Activated T-cell treated with anti-CD3 and anti-CD28 coated beads, Interleukin-2, amount 50 U/mL, for 24 hours (primary cell): ENCODE data around the gene ZXDA.
"Not testable (repeated sequence)": the region's sequence is repeated elsewhere in the genome, so short reads cannot be mapped to it uniquely, and the experiment has no call there.

ENCODE experiments used
- DNase-seq: peaks from one replicate; pipeline ENCODE4 v3.0.0-alpha.2; 2020
- H3K27ac Mint-ChIP-seq: 2 replicates; pipeline ENCODE4 v1.8.0; 2020; ENCODE audit warnings: mild to moderate bottlenecking, mixed read lengths
- H3K27me3 Mint-ChIP-seq: 2 replicates; pipeline ENCODE4 v1.8.0; 2020; ENCODE audit warnings: mixed read lengths
- H3K36me3 Mint-ChIP-seq: 2 replicates; pipeline ENCODE4 v1.8.0; 2020; ENCODE audit warnings: low read depth, mixed read lengths
- H3K4me1 Mint-ChIP-seq: 2 replicates; pipeline ENCODE4 v1.8.0; 2020; ENCODE audit warnings: low read depth, mixed read lengths
- H3K4me3 Mint-ChIP-seq: 2 replicates; pipeline ENCODE4 v1.8.0; 2020; ENCODE audit warnings: mild to moderate bottlenecking, moderate library complexity, mixed read lengths
- H3K9me3 Mint-ChIP-seq: 2 replicates; pipeline ENCODE4 v1.8.0; 2020; ENCODE audit warnings: mixed read lengths

The ZXDA gene, protein sequence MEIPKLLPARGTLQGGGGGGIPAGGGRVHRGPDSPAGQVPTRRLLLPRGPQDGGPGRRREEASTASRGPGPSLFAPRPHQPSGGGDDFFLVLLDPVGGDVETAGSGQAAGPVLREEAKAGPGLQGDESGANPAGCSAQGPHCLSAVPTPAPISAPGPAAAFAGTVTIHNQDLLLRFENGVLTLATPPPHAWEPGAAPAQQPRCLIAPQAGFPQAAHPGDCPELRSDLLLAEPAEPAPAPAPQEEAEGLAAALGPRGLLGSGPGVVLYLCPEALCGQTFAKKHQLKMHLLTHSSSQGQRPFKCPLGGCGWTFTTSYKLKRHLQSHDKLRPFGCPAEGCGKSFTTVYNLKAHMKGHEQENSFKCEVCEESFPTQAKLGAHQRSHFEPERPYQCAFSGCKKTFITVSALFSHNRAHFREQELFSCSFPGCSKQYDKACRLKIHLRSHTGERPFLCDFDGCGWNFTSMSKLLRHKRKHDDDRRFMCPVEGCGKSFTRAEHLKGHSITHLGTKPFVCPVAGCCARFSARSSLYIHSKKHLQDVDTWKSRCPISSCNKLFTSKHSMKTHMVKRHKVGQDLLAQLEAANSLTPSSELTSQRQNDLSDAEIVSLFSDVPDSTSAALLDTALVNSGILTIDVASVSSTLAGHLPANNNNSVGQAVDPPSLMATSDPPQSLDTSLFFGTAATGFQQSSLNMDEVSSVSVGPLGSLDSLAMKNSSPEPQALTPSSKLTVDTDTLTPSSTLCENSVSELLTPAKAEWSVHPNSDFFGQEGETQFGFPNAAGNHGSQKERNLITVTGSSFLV

DNA sequence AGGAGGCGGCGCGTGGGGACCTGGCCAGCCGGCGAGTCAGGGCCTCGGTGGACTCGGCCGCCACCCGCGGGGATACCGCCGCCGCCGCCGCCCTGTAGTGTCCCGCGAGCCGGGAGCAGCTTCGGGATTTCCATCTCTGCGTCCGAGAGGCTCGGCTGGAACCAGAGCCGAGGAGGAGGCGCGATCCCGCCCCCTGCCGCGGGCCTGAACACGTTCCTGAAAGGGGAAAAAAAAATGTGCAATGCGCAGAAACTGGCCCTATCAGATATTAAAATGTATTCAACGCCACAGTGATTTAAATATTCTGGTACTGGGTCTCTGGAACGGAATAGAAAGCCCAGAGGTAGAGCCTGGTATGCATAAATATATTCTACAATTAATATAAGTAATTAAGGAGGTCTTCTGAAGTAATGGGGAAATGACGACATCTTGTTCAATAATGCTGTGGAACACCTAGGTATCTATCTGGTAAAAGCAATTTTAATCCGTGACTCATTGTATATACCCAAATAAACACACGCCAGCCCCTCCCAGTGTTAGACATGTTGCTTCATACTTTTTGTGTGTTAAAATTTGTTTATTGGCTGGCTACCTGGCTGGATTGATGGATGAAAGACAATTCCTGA, at the start of gene ZXDA:
Gene ZXDA, minus strand, starts transcription at position 172 of the 626 bp plus-strand sequence. Its CDS starts 38 bp downstream, at position 134.
- H3K9me3 Mint-ChIP-seq, DNase-seq: not testable (repeated sequence)
- Mint-ChIP-seq H3K4me3 (peak within 1 kb of the TSS; percentile 75), H3K27ac (peak within 1 kb of the TSS; percentile 92), H3K36me3 (peaks cover 27% of the 10 kb centered on the region), H3K4me1 (peaks cover 33% of the 10 kb centered on the region), H3K27me3 (peaks cover 17% of the 10 kb centered on the region)

DNA sequence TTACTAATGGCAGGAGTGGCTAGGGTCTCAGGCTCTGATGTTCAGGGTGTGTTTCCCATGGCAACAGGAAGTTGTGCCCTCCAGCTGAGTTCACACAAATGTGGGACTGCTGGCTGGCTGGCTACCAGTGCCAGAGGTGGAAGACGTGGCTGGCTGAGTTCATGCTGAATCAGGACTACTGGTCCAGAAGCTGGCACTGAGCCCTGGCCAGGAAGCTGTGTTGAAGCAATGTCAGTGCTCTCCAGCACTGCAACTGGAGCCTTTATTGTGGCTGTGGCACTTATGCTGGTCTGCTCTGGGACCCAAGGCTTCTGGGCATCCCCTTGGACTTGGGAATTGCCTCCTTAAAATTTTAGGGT, 42.0 kb upstream of the ZXDA start:
- Mint-ChIP-seq H3K4me3 (no peak overlapping the region), H3K27ac (no peak overlapping the region)

DNA sequence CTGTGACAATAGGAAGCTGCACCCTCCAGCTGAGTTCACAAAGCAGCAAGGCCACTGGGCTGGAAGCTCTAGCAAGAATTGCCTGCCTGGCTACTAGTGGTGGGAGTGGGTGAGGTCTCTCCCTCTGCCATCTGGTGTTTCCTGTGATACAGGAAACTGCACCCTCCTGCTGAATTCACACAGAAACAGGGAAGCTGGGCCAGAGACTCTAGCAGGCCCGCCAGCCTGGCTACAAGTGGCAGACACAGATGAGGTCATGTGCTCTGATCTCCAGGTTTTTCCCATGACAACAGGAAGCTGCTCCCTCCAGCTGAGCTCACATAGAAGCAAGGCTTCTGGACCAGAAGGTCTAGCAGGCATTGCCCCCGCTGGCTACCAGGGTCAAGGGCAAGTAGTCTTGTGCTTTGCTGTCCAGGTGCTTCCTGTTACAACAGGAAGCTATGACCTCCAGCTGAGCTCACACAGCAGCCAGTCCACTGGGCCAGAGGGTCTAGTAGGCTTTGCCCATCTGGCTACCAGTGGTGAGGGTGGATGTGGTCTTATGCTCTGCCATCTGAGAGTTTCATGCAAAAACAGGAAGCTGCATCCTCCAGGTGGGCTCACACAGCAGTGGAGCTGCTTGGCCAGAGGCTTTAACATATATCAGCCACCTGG, 41.5 kb upstream of the ZXDA start:
- H3K36me3 Mint-ChIP-seq, result no peaks in the 10 kb centered on the region
- H3K9me3 Mint-ChIP-seq, result peaks cover 8% of the 10 kb centered on the region
- peaks cover 68% of the 10 kb centered on the region for H3K27me3 Mint-ChIP-seq
- DNase-seq, result no peak
- H3K4me1 Mint-ChIP-seq, result peaks cover 3% of the 10 kb centered on the region
- H3K27ac Mint-ChIP-seq, result no peak overlapping the region
- no peak overlapping the region for H3K4me3 Mint-ChIP-seq

More for the DNA sequence above, 42.0 kb upstream of the ZXDA start:
- no peak for DNase-seq
- H3K4me1 Mint-ChIP-seq, result peaks cover 3% of the 10 kb centered on the region
- H3K27me3 Mint-ChIP-seq, result peaks cover 66% of the 10 kb centered on the region
- H3K9me3 Mint-ChIP-seq, result peaks cover 9% of the 10 kb centered on the region
- H3K36me3 Mint-ChIP-seq, result no peaks in the 10 kb centered on the region

DNA sequence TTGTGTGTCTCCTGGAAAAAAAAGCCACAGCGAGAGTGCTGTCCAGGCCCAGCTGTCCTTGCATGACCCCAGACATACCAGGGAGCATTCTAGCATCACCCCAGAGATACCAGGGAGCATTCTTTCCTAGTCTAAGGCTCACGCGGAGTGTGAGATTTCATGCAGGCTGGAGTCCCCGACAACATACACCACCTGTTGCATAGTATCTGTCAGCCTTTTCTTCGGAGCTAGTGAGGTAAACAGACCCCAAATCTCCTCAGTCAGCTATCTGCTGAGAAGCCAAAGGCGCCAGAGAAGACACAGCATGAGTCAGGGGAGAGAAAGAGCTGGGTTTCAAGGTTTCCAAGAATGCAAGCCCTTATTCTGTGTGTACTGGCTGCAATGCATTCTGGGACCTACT, 23.1 kb upstream of the ZXDA start:
- Mint-ChIP-seq H3K4me3 (no peak overlapping the region), H3K9me3 (no peaks in the 10 kb centered on the region), H3K36me3 (no peaks in the 10 kb centered on the region), H3K27me3 (peaks cover 30% of the 10 kb centered on the region), H3K4me1 (peaks cover 4% of the 10 kb centered on the region), H3K27ac (no peak overlapping the region)
- DNase-seq, result no peak

DNA sequence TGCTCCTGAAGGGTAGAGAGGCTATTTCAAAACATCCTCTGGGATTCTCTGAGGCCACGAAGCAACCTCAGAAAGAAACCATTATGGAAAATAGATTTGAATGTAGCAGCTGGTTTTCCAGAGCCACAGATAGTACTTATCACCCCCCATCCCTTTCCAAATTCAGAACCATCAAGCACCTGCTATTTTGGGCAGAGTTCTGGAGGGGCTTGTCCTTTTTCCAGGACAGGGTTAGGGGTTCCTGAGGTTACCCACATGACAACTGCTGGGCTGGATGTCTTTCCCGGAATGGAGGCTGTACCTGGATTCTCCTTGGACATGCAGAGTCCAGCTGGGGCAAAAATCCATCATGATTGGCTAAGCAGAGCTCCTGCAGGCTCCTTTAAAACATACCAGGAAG, 22.0 kb upstream of the ZXDA start:
- Mint-ChIP-seq H3K9me3 (no peaks in the 10 kb centered on the region), H3K36me3 (no peaks in the 10 kb centered on the region), H3K27ac (no peak overlapping the region), H3K4me3 (no peak overlapping the region), H3K4me1 (peaks cover 4% of the 10 kb centered on the region), H3K27me3 (peaks cover 36% of the 10 kb centered on the region)
- no peak for DNase-seq

DNA sequence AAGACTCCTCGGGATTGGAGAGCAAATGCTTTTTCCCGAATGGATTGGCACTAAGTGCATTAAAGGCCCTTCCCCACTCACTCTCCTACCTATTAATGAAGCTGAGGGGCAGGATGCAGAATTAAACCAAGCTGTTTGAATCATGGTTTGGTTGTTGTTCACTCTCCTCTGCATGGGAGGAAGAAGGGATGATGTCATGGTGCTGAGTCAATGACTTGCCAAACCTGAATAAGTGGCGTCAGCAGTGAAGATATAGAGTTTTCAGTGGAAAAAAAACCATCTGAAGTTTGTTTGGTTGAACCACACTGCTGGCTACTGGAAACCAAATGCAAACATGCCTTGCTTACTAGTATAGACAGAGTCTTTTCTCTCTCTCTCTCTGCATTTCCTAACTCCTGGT, 19.8 kb upstream of the ZXDA start:
- no peak for DNase-seq
- H3K27me3 Mint-ChIP-seq, result peaks cover 39% of the 10 kb centered on the region
- peaks cover 11% of the 10 kb centered on the region for H3K4me1 Mint-ChIP-seq
- H3K27ac Mint-ChIP-seq, result no peak overlapping the region
- H3K4me3 Mint-ChIP-seq, result no peak overlapping the region
- H3K9me3 Mint-ChIP-seq, result no peaks in the 10 kb centered on the region
- H3K36me3 Mint-ChIP-seq, result no peaks in the 10 kb centered on the region

DNA sequence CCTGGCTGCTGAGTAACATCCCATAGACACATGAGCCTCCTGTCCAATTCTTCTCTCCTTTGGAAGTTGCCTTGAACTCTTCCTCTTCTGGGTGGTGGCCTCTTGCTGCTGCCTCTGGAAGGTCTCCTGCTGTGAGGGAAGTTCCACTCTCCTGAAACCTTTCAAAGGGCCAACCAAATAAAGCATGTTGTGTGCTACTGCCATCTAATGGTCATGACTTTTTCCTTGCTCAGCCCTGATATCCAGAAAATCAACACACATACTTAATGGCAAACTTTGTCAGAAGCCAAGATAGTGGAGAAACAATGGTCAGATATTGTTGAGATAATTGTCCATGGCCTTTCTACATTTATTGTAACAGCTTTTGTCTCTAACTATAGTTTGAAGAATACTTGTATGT, 19.1 kb upstream of the ZXDA start:
- no peaks in the 10 kb centered on the region for H3K9me3 Mint-ChIP-seq
- H3K4me3 Mint-ChIP-seq, result no peak overlapping the region
- H3K4me1 Mint-ChIP-seq, result peaks cover 11% of the 10 kb centered on the region
- no peak for DNase-seq
- peaks cover 36% of the 10 kb centered on the region for H3K27me3 Mint-ChIP-seq
- H3K36me3 Mint-ChIP-seq, result no peaks in the 10 kb centered on the region
- no peak overlapping the region for H3K27ac Mint-ChIP-seq

DNA sequence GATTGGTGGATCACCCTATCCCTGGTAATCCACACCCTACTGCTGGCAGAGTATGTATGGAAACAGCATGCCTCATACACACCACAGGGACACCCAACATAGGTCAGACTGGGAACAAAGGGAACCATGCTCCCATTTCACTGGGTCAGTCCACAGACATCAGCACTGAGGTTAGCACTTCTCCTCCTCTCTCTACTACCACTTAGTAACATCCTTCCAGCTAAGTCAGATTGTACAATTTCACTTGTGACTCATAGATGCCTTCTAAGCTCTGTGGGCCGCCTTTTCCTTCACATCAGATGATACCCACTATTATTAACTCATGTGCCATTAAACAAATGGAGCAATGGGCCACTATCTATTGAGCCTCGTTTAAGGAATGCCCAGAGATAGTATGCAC, 15.5 kb upstream of the ZXDA start:
- Mint-ChIP-seq H3K9me3 (no peaks in the 10 kb centered on the region), H3K4me1 (peaks cover 11% of the 10 kb centered on the region), H3K36me3 (no peaks in the 10 kb centered on the region)

DNA sequence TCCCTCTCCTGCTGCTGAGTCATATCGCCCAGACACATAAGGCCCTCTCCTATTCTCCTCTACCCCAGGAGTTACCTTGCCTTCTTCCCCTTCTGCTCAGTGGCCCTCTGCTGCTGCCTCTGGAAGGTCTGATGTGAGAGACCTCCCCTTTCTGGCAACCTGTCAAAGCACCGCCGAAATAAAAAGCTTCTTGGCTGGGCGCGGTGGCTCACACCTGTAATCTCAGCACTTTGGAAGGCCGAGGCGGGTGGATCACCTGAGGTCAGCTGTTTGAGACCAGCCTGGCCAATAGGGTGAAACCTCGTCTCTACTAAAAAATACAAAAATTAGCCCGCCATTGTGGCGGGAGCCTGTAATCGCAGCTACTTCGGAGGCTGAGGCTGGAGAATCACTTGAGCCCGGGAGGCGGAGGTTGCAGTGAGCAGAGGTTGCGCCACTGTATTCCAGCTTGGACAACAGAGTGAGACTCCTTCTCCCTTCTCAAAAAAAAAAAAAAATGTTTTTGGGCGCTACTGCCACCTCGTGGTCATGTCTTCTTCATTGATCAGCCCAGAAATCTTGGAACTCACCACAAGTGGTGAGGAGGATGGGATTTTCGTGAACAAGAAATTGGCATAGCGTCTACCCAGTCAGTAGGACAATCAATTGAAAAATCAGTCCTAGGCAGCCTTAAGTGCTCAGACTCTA, 8.6 kb upstream of the ZXDA start:
- Mint-ChIP-seq H3K27ac (no peak overlapping the region), H3K9me3 (no peaks in the 10 kb centered on the region), H3K4me1 (no peaks in the 10 kb centered on the region), H3K36me3 (no peaks in the 10 kb centered on the region), H3K27me3 (peaks cover 53% of the 10 kb centered on the region), H3K4me3 (no peak overlapping the region)
- DNase-seq, result no peak

More for the DNA sequence above, 15.5 kb upstream of the ZXDA start:
- H3K27ac Mint-ChIP-seq, result no peak overlapping the region
- no peak for DNase-seq
- H3K4me3 Mint-ChIP-seq, result no peak overlapping the region
- H3K27me3 Mint-ChIP-seq, result peaks cover 48% of the 10 kb centered on the region

DNA sequence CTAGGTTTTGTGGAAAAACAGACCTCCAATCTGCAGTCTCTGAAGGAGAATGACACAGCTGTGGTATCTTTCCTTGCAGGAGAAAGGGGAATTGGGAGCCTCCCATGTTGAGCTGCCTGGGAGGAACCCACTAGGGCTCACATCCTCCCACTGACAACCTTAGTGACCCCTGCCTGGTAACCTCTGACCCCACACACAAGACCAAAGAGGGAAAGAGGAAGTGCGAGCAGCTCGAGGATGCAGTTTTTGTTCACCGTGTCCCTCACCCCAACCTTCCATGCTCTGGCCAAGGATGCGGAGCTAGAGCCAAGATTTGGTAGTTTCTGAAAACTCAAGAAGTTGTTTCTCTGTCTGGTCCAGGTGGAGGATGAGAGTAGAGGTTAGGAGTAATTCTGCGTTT, 5.4 kb upstream of the ZXDA start:
- peaks cover 7% of the 10 kb centered on the region for H3K4me1 Mint-ChIP-seq
- H3K27ac Mint-ChIP-seq, result no peak overlapping the region
- H3K27me3 Mint-ChIP-seq, result peaks cover 43% of the 10 kb centered on the region
- no peak overlapping the region for H3K4me3 Mint-ChIP-seq
- no peaks in the 10 kb centered on the region for H3K9me3 Mint-ChIP-seq
- no peak for DNase-seq
- peaks cover under 1% of the 10 kb centered on the region for H3K36me3 Mint-ChIP-seq

DNA sequence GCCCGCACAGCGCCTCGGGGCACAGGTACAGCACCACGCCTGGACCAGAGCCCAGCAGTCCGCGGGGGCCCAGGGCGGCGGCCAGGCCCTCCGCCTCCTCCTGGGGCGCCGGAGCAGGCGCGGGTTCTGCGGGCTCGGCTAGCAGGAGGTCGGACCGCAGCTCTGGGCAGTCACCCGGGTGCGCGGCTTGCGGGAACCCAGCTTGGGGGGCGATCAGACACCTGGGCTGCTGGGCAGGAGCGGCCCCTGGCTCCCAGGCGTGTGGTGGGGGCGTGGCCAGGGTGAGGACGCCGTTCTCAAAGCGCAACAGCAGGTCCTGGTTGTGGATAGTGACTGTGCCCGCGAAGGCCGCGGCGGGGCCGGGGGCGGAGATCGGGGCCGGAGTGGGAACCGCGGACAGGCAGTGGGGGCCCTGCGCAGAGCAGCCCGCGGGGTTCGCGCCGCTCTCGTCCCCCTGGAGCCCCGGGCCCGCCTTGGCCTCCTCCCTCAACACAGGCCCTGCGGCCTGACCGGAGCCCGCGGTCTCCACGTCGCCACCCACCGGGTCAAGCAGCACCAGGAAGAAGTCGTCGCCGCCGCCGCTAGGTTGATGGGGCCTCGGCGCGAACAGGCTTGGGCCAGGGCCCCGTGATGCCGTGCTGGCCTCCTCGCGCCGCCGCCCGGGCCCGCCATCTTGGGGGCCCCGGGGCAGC, 517 bp downstream of the ZXDA start:
- H3K36me3 Mint-ChIP-seq, result peaks cover 33% of the 10 kb centered on the region
- DNase-seq, result peak; percentile 64
- H3K9me3 Mint-ChIP-seq, H3K27ac Mint-ChIP-seq: not testable (repeated sequence)
- peaks cover 23% of the 10 kb centered on the region for H3K27me3 Mint-ChIP-seq
- H3K4me3 Mint-ChIP-seq, result peak overlapping the region; percentile 53
- H3K4me1 Mint-ChIP-seq, result peaks cover 38% of the 10 kb centered on the region

DNA sequence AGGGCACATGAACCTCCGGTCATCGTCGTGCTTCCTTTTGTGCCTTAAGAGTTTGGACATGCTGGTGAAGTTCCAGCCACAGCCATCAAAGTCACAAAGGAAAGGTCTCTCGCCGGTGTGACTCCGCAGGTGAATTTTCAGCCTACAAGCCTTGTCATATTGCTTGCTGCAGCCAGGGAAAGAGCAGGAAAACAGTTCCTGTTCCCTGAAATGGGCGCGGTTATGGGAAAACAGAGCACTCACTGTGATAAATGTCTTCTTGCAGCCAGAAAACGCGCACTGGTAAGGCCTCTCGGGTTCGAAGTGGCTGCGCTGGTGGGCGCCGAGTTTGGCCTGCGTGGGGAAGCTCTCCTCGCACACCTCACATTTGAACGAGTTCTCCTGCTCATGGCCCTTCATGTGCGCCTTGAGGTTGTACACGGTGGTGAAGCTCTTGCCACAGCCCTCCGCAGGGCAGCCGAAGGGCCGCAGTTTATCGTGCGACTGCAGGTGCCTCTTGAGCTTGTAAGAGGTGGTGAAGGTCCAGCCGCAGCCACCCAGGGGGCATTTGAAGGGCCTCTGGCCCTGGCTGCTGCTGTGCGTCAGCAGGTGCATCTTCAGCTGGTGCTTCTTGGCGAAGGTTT, 1.2 kb downstream of the ZXDA start:
- H3K9me3 Mint-ChIP-seq, DNase-seq, H3K27ac Mint-ChIP-seq: not testable (repeated sequence)
- Mint-ChIP-seq H3K27me3 (peaks cover 23% of the 10 kb centered on the region), H3K4me1 (peaks cover 38% of the 10 kb centered on the region), H3K4me3 (peak overlapping the region; percentile 51), H3K36me3 (peaks cover 33% of the 10 kb centered on the region)

DNA sequence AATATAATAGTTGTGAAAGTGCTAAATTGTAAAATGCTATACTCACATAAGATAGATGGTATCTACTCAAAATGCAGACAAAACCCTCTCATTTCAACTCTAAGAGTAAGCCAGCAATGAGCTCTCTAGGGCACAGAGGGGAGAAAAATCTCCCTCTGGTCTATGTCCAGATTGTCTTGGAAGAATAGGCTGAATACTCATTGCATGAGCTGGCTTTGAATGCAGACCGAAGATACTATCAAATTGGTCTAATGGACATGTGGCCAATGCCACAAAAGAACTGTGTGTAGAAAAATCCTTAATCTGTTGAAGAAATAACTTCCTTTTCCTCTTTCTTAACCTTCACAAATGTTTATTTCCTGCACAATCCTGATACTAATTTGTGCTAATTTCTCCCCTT, 3.5 kb downstream of the ZXDA start:
- peak overlapping the region; percentile 20 for H3K4me3 Mint-ChIP-seq
- DNase-seq, result no peak

More for the DNA sequence above, 3.5 kb downstream of the ZXDA start:
- Mint-ChIP-seq H3K9me3 (no peaks in the 10 kb centered on the region), H3K27ac (no peak overlapping the region), H3K4me1 (peaks cover 45% of the 10 kb centered on the region), H3K36me3 (peaks cover 37% of the 10 kb centered on the region), H3K27me3 (peaks cover 21% of the 10 kb centered on the region)
